ENCODE measurements around the gene OSBP2. TPM values are rescaled to one million over a fixed set of nuclear protein-coding genes. Genes with fewer than 3 reads are reported as not detected.

The OSBP2 gene
- total RNA-seq, 1 experiment from 2014 or later, result 10.2 TPM

- POLR2A ChIA-PET (ENCODE audit: unreplicated experiment), result interaction anchor here (0.5 to 0.6 kb wide), 2 partner anchors 10 to 26 kb away, joined by 4 to 8 read pairs; no protein-coding TSS in a partner anchor
- no peaks in the 10 kb centered on the region for H3K9me3 ChIP-seq (ENCODE audit: low read length)
- H3F3A ChIP-seq (ENCODE audit: low read length, unreplicated experiment), result peaks cover 5% of the 10 kb centered on the region
- H3K4me1 ChIP-seq (ENCODE audit: insufficient read depth, low read length), result peaks cover 29% of the 10 kb centered on the region
- H3K79me2 ChIP-seq (ENCODE audit: low read length), result peaks cover 5% of the 10 kb centered on the region; the same call in 1 of the 2 replicates
- TF ChIP-seq EZH2phosphoT487 (IDR thresholded peaks at IDR 0.05; ENCODE audit: borderline replicate concordance, low read length) (no peak), CTCF (conservative IDR thresholded peaks at IDR 0.05; ENCODE audit: low read depth, low read length) (no peak), EZH2 (IDR thresholded peaks at IDR 0.05; ENCODE audit: low read length, unreplicated experiment) (no peak)
- no peaks in the 10 kb centered on the region for H3K9me2 ChIP-seq (replicated peaks; ENCODE audit: low read length)
- no peaks in the 10 kb centered on the region for H4K20me1 ChIP-seq (ENCODE audit: low read length)
- peak overlapping the region; percentile 78 for H3K4me2 ChIP-seq (ENCODE audit: low read length)
- no peaks in the 10 kb centered on the region for H3K36me3 ChIP-seq (ENCODE audit: low read depth, low read length)
- peak overlapping the region; percentile 33; the same call in 1 of the 2 replicates for H3K4me3 ChIP-seq (ENCODE audit: low read length)
- no TSS peak for BruUV-seq (replicated peaks)
- DNase-seq (peak; percentile 97), ATAC-seq (peak; percentile 84)
- no peak overlapping the region for H2AFZ ChIP-seq (ENCODE audit: low read length)
- peak overlapping the region; percentile 100 for H3K27ac ChIP-seq (ENCODE audit: low read length)
- no peaks in the 10 kb centered on the region for H3K27me3 ChIP-seq (ENCODE audit: low read length)
- intact Hi-C loops (cut with micrococcal nuclease), result loop anchor here (2.0 to 5.0 kb wide), 2 partner anchors 27 to 48 kb away; no protein-coding TSS in a partner anchor
- CTCF ChIA-PET, result interaction anchor here (0.6 to 0.7 kb wide), 2 partner anchors 66 to 195 kb away, joined by 3 to 6 read pairs; no protein-coding TSS in a partner anchor
- peak overlapping the region; percentile 96 for H3K9ac ChIP-seq (ENCODE audit: low read length)
Measured at GRCh38 chr22:30829901-30830550, 135.4 kb downstream of the OSBP2 start.

- DNase-seq (peak; percentile 95), ATAC-seq (peak; percentile 53)
- Histone ChIP-seq H3F3A (ENCODE audit: low read length, unreplicated experiment) (peaks cover 5% of the 10 kb centered on the region), H3K9me2 (replicated peaks; ENCODE audit: low read length) (no peaks in the 10 kb centered on the region), H3K4me2 (ENCODE audit: low read length) (peak overlapping the region; percentile 78), H3K9ac (ENCODE audit: low read length) (peak overlapping the region; percentile 96), H3K79me2 (ENCODE audit: low read length) (peaks cover 5% of the 10 kb centered on the region; the same call in 1 of the 2 replicates), H3K27ac (ENCODE audit: low read length) (peak overlapping the region; percentile 100), H3K4me1 (ENCODE audit: insufficient read depth, low read length) (peaks cover 29% of the 10 kb centered on the region), H3K9me3 (ENCODE audit: low read length) (no peaks in the 10 kb centered on the region), H3K27me3 (ENCODE audit: low read length) (no peaks in the 10 kb centered on the region), H4K20me1 (ENCODE audit: low read length) (no peaks in the 10 kb centered on the region), H3K4me3 (ENCODE audit: low read length) (no peak overlapping the region; the same call in 1 of the 2 replicates), H3K36me3 (ENCODE audit: low read depth, low read length) (no peaks in the 10 kb centered on the region), H2AFZ (ENCODE audit: low read length) (no peak overlapping the region)
- no peak for TF ChIP-seq CTCF (conservative IDR thresholded peaks at IDR 0.05; ENCODE audit: low read depth, low read length)
- no peak for TF ChIP-seq EZH2phosphoT487 (IDR thresholded peaks at IDR 0.05; ENCODE audit: borderline replicate concordance, low read length)
- no peak for TF ChIP-seq EZH2 (IDR thresholded peaks at IDR 0.05; ENCODE audit: low read length, unreplicated experiment)
- BruUV-seq (replicated peaks), result no TSS peak
- CTCF ChIA-PET, result no interaction called here
- intact Hi-C loops (cut with micrococcal nuclease), result loop anchor here (2.0 to 5.0 kb wide), 2 partner anchors 28 to 49 kb away; no protein-coding TSS in a partner anchor
- POLR2A ChIA-PET (ENCODE audit: unreplicated experiment), result no interaction called here
Measured at GRCh38 chr22:30830907-30831306, 136.2 kb downstream of the OSBP2 start.

All from PC-3 (cell line).